ENCODE data around the gene C18orf54. TPM values are rescaled to one million over a fixed set of nuclear protein-coding genes. Genes with fewer than 3 reads are reported as not detected.
"Not testable (repeated sequence)": the region's sequence is repeated elsewhere in the genome, so short reads cannot be mapped to it uniquely, and the experiment has no call there.

C18orf54 gene
- total RNA-seq, result 1 to 10 TPM; 4.2 to 4.8 TPM
- 10 to 100 TPM; 10.4 to 18.5 (median 14.6) TPM for polyA plus RNA-seq (ENCODE audit: insufficient read length in 6 of 6)
- long read RNA-seq, donor 1, full-length matches to known transcripts, result 1 of 1 reads
- long read RNA-seq, donor 1, partial matches to known transcripts, result 0 of 1 reads
- long read RNA-seq, donor 1, other reads (novel, unspliced or antisense), result 0 of 1 reads
- long read RNA-seq, donor 2, partial matches to known transcripts, result 7 of 8 reads
- long read RNA-seq, donor 2, other reads (novel, unspliced or antisense), result 0 of 8 reads
- long read RNA-seq, donor 3, result 0 reads
- long read RNA-seq, donor 4, result 0 reads
- long read RNA-seq, donor 5, full-length matches to known transcripts, result 2 of 2 reads
- long read RNA-seq, donor 5, partial matches to known transcripts, result 0 of 2 reads
- long read RNA-seq, donor 5, other reads (novel, unspliced or antisense), result 0 of 2 reads
- long read RNA-seq, donor 6, result 0 reads
- long read RNA-seq, donor 7, full-length matches to known transcripts, result 1 of 1 reads
- long read RNA-seq, donor 7, partial matches to known transcripts, result 0 of 1 reads
- long read RNA-seq, donor 7, other reads (novel, unspliced or antisense), result 0 of 1 reads
- long read RNA-seq, donor 8, full-length matches to known transcripts, result 2 of 10 reads
- long read RNA-seq, donor 8, partial matches to known transcripts, result 8 of 10 reads
- long read RNA-seq, donor 8, other reads (novel, unspliced or antisense), result 0 of 10 reads
- long read RNA-seq, donor 9, result 0 reads
- long read RNA-seq, donor 10, result 0 reads
- long read RNA-seq, donor 11, result 0 reads
- long read RNA-seq, donor 12, result 0 reads

GRCh38 chr18:54357660-54358494 is at the start of gene C18orf54, which contains the start of gene STARD6:
C18orf54 (plus strand) TSS chr18:54357906; CDS start chr18:54360573, 2,667 bp downstream.
STARD6 (minus strand) TSS chr18:54357858; CDS start chr18:54354573, 3,285 bp downstream.
- Histone ChIP-seq H3K4me3 (peak within 1 kb of the TSS; percentile 57 to 65), H3K4me1 (peaks cover 0 to 11% of the 10 kb centered on the region in 2 donors), H3K27ac (peak within 1 kb of the TSS; percentile 51 to 71), H3K36me3 (no peaks in the 10 kb centered on the region), H3K27me3 (no peaks in the 10 kb centered on the region), H3K9me3 (no peaks in the 10 kb centered on the region)
- peak in 1 of 2 donors; percentile 23 for TF ChIP-seq CTCF (IDR thresholded peaks at IDR 0.05)
- peak; percentile 99 for ATAC-seq
- DNase-seq, result peak; percentile 90 to 97 (median 92)
- intact Hi-C loops (cut with DNase I), result loop anchor here in 1 of 2 donors (5.0 kb wide), 1 partner anchor 181 kb away; no protein-coding TSS in a partner anchor

GRCh38 chr18:54309564-54309963 is 48.1 kb upstream of the C18orf54 start:
- ATAC-seq; H3K36me3 ChIP-seq; intact Hi-C loops (cut with DNase I); H3K4me3 ChIP-seq; H3K27me3 ChIP-seq; H3K27ac ChIP-seq; H3K4me1 ChIP-seq; DNase-seq; H3K9me3 ChIP-seq: not testable (repeated sequence)

GRCh38 chr18:54316071-54316820 is 41.5 kb upstream of the C18orf54 start:
- H3K9me3 ChIP-seq, result no peaks in the 10 kb centered on the region
- no peaks in the 10 kb centered on the region for H3K36me3 ChIP-seq
- H3K4me3 ChIP-seq, result no peak overlapping the region
- no peaks in the 10 kb centered on the region for H3K4me1 ChIP-seq
- TF ChIP-seq CTCF (IDR thresholded peaks at IDR 0.05), result no peak
- intact Hi-C loops (cut with DNase I), result no loop called here
- no peak overlapping the region for H3K27ac ChIP-seq
- H3K27me3 ChIP-seq, result no peaks in the 10 kb centered on the region
- DNase-seq (no peak), ATAC-seq (no peak)

- H3K27ac ChIP-seq, result no peak overlapping the region
- ATAC-seq, result no peak
- TF ChIP-seq CTCF (IDR thresholded peaks at IDR 0.05), result no peak
These were observed 34.1 kb upstream of the C18orf54 start for GRCh38 chr18:54323561-54323960.

GRCh38 chr18:54323970-54324369 is 33.7 kb upstream of the C18orf54 start:
- Histone ChIP-seq H3K27me3 (no peaks in the 10 kb centered on the region), H3K4me1 (no peaks in the 10 kb centered on the region)
- intact Hi-C loops (cut with DNase I), result no loop called here

More at GRCh38 chr18:54323561-54323960, 34.1 kb upstream of the C18orf54 start:
- no peaks in the 10 kb centered on the region for H3K9me3 ChIP-seq
- no peaks in the 10 kb centered on the region for H3K27me3 ChIP-seq
- intact Hi-C loops (cut with DNase I), result no loop called here
- no peak overlapping the region for H3K4me3 ChIP-seq
- H3K4me1 ChIP-seq, result no peaks in the 10 kb centered on the region
- no peaks in the 10 kb centered on the region for H3K36me3 ChIP-seq
- DNase-seq, result no peak

More at GRCh38 chr18:54323970-54324369, 33.7 kb upstream of the C18orf54 start:
- no peak for DNase-seq
- no peak for ATAC-seq
- TF ChIP-seq CTCF (IDR thresholded peaks at IDR 0.05), result no peak
- Histone ChIP-seq H3K9me3 (no peaks in the 10 kb centered on the region), H3K4me3 (no peak overlapping the region), H3K27ac (no peak overlapping the region), H3K36me3 (no peaks in the 10 kb centered on the region)
